K562 (cell line): ENCODE measurements around the gene PPP1R15B.

Experiments
- BCLAF1 ChIP-seq, 2 experiments: fragments of 450-650 bp in 1 of 2; IDR thresholded peaks; 2 replicates each; pipeline ENCODE4 v1.6.1; 2011 to 2017; ENCODE audit warnings: low read depth in 2 of 2, antibody characterized with exemption in 1 of 2, borderline replicate concordance in 1 of 2, low read length in 1 of 2, mild to moderate bottlenecking in 1 of 2, mixed read lengths in 1 of 2; ENCODE audit not compliant: control insufficient read depth in 1 of 2
- BMI1 ChIP-seq: fragments of 150-350 bp; IDR thresholded peaks from 2 replicates; pipeline ENCODE4 v1.6.1; 2014; ENCODE audit warnings: low read length
- CEBPB ChIP-seq: fragments of 450-650 bp; IDR thresholded peaks from 2 replicates; pipeline ENCODE4 v1.6.1; 2016; ENCODE audit warnings: missing genetic modification characterization, missing compliant biosample characterization
- EP300 ChIP-seq: IDR thresholded peaks from 2 replicates; pipeline ENCODE4 v1.6.1; 2012; ENCODE audit warnings: low read length, improper control_type of control experiment
- JUND ChIP-seq, 2 experiments: IDR thresholded peaks; 2 replicates in 1 of 2; 3 replicates in 1 of 2; pipeline ENCODE4 v1.6.1; 2011; ENCODE audit warnings: borderline replicate concordance in 2 of 2, low read depth in 2 of 2, low read length in 2 of 2, improper control_type of control experiment in 1 of 2, missing biosample characterization in 1 of 2, missing genetic modification characterization in 1 of 2, missing genetic modification reagents in 1 of 2
- SOX6 ChIP-seq: fragments of 450-650 bp; IDR thresholded peaks from 2 replicates; pipeline ENCODE4 v1.6.1; 2014; ENCODE audit warnings: mild to moderate bottlenecking
- TAF1 ChIP-seq: IDR thresholded peaks from 2 replicates; pipeline ENCODE4 v1.6.1; 2011; ENCODE audit warnings: mild to moderate bottlenecking, low read length, moderate library complexity; ENCODE audit not compliant: insufficient read depth, control insufficient read depth, severe bottlenecking; ENCODE audit errors: extremely low read depth
- U2AF1 ChIP-seq: fragments of 200-400 bp; formaldehyde crosslinking; optimal IDR thresholded peaks from 2 replicates; pipeline ENCODE3; 2017; ENCODE audit warnings: mild to moderate bottlenecking, low read depth, low read length, moderate library complexity
- ZBTB1 ChIP-seq: sonication (generic); formaldehyde crosslinking; IDR thresholded peaks from 2 replicates; pipeline ENCODE4 v1.8.1; 2023; ENCODE audit warnings: missing genetic modification reagents, low read depth, mild to moderate bottlenecking, borderline replicate concordance
- ZNF311 ChIP-seq: fragments of 250-450 bp; sonication (Bioruptor Pico); IDR thresholded peaks from 2 replicates; pipeline ENCODE4 v1.4.0; 2020; ENCODE audit warnings: mild to moderate bottlenecking, moderate library complexity
- TF ChIP-seq, protein P1 (sequence below), 3 experiments: IDR thresholded peaks in 2 of 3; conservative IDR thresholded peaks in 1 of 3; 2 replicates each; pipeline ENCODE4 v1.5.1; 2011 to 2012; ENCODE audit warnings: low read length in 3 of 3, mild to moderate bottlenecking in 3 of 3, control low read depth in 2 of 3, improper control_type of control experiment in 1 of 3, inconsistent platforms in 1 of 3, low read depth in 1 of 3, mixed read lengths in 1 of 3, moderate library complexity in 1 of 3; ENCODE audit not compliant: insufficient read depth in 2 of 3
- TF ChIP-seq, protein P2 (sequence below): fragments of 450-650 bp; IDR thresholded peaks from 2 replicates; pipeline ENCODE4 v1.7.1; 2018; ENCODE audit warnings: mild to moderate bottlenecking, low read depth; ENCODE audit not compliant: partially characterized antibody
- TF ChIP-seq, protein P3 (sequence below): sonication (generic); formaldehyde crosslinking; IDR thresholded peaks from 2 replicates; pipeline ENCODE4 v1.9.0; 2022; ENCODE audit warnings: mild to moderate bottlenecking, missing genetic modification reagents

GRCh38 chr1:204367193-204367858 is 44.3 kb downstream of the PPP1R15B start:
- TF ChIP-seq, protein P1, sequence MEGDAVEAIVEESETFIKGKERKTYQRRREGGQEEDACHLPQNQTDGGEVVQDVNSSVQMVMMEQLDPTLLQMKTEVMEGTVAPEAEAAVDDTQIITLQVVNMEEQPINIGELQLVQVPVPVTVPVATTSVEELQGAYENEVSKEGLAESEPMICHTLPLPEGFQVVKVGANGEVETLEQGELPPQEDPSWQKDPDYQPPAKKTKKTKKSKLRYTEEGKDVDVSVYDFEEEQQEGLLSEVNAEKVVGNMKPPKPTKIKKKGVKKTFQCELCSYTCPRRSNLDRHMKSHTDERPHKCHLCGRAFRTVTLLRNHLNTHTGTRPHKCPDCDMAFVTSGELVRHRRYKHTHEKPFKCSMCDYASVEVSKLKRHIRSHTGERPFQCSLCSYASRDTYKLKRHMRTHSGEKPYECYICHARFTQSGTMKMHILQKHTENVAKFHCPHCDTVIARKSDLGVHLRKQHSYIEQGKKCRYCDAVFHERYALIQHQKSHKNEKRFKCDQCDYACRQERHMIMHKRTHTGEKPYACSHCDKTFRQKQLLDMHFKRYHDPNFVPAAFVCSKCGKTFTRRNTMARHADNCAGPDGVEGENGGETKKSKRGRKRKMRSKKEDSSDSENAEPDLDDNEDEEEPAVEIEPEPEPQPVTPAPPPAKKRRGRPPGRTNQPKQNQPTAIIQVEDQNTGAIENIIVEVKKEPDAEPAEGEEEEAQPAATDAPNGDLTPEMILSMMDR (IDR thresholded peaks at IDR 0.05 in 2 of 3, conservative IDR thresholded peaks at IDR 0.05 in 1 of 3; ENCODE audit: insufficient read depth in 2 of 3, low read depth in 1 of 3, low read length in 3 of 3): no peak
- TF ChIP-seq, protein P2, sequence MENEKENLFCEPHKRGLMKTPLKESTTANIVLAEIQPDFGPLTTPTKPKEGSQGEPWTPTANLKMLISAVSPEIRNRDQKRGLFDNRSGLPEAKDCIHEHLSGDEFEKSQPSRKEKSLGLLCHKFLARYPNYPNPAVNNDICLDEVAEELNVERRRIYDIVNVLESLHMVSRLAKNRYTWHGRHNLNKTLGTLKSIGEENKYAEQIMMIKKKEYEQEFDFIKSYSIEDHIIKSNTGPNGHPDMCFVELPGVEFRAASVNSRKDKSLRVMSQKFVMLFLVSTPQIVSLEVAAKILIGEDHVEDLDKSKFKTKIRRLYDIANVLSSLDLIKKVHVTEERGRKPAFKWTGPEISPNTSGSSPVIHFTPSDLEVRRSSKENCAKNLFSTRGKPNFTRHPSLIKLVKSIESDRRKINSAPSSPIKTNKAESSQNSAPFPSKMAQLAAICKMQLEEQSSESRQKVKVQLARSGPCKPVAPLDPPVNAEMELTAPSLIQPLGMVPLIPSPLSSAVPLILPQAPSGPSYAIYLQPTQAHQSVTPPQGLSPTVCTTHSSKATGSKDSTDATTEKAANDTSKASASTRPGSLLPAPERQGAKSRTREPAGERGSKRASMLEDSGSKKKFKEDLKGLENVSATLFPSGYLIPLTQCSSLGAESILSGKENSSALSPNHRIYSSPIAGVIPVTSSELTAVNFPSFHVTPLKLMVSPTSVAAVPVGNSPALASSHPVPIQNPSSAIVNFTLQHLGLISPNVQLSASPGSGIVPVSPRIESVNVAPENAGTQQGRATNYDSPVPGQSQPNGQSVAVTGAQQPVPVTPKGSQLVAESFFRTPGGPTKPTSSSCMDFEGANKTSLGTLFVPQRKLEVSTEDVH: no peak
- no peak for TF ChIP-seq JUND (IDR thresholded peaks at IDR 0.05; ENCODE audit: borderline replicate concordance, low read depth, low read length)
- TF ChIP-seq JUND (tag; IDR thresholded peaks at IDR 0.05; ENCODE audit: borderline replicate concordance, low read depth, low read length): no peak
- TF ChIP-seq TAF1: no peak
- TF ChIP-seq SOX6: no peak
- no peak for TF ChIP-seq BMI1
- TF ChIP-seq U2AF1: no peak
- TF ChIP-seq, protein P3, sequence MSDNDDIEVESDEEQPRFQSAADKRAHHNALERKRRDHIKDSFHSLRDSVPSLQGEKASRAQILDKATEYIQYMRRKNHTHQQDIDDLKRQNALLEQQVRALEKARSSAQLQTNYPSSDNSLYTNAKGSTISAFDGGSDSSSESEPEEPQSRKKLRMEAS: no peak
- TF ChIP-seq BCLAF1 (IDR thresholded peaks at IDR 0.05; ENCODE audit: borderline replicate concordance in 1 of 2, control insufficient read depth in 1 of 2, low read depth in 2 of 2, low read length in 1 of 2): no peak
- no peak for TF ChIP-seq ZBTB1
- TF ChIP-seq EP300: no peak
- no peak for TF ChIP-seq ZNF311 (CRISPR knock-in tag)
- no peak for TF ChIP-seq CEBPB
